Measurements from ENCODE around the gene SPOCK1. TPM values are rescaled to one million over a fixed set of nuclear protein-coding genes. Genes with fewer than 3 reads are reported as not detected.

Gene SPOCK1
- total and polyA plus RNA-seq, 7 experiments from 2014 or later, result 2.8 TPM; not detected in 6

Other genes with a start within 250 kb of the SPOCK1 start
- 10 to 100 TPM; 10.4 to 47.3 (median 26.6) TPM for gene KLHL3, start 236.8 kb upstream of the SPOCK1 start, total RNA-seq
- gene KLHL3, start 236.8 kb upstream of the SPOCK1 start, polyA plus RNA-seq, result 1 to 10 TPM; 4.6 to 6.3 TPM

Data from naive thymus-derived CD4-positive, alpha-beta T cell (primary cell).